CD8-positive, alpha-beta memory T cell (primary cell): ENCODE results near the gene TTC16. TPM values are rescaled to one million over a fixed set of nuclear protein-coding genes. Genes with fewer than 3 reads are reported as not detected.
A peak's percentile ranks its signal among the peaks of the same experiment; 100 is the strongest.

ENCODE experiments used
- CTCF ChIA-PET: fragments of 350-600 bp; sonication (Branson Sonifier 250); formaldehyde crosslinking; loops from one replicate; lab custom pipeline; 2021; ENCODE audit warnings: antibody characterized with exemption; lab: Charles Lee
- POLR2A ChIA-PET: fragments of 350-600 bp; sonication (Branson Sonifier 250); formaldehyde crosslinking; loops from one replicate; lab custom pipeline; 2021; ENCODE audit warnings: antibody characterized with exemption; lab: Charles Lee
- DNase-seq, 5 donors: peaks; one replicate each; pipeline versions ENCODE4 v3.0.0 to v3.0.0-alpha.2; 2020 to 2022; ENCODE audit warnings: mixed read lengths in 1 of 5
- H3K27ac ChIP-seq: one replicate; pipeline ENCODE4 v1.7.0; 2013; ENCODE audit warnings: low read depth, mild to moderate bottlenecking, low read length, moderate library complexity
- H3K27me3 ChIP-seq: 2 replicates; pipeline ENCODE4 v1.7.0; 2013; ENCODE audit warnings: low read length, mild to moderate bottlenecking; ENCODE audit not compliant: insufficient read depth, poor library complexity, severe bottlenecking
- H3K36me3 ChIP-seq: 2 replicates; pipeline ENCODE4 v1.7.0; 2013; ENCODE audit warnings: mild to moderate bottlenecking, low read length, moderate library complexity; ENCODE audit not compliant: insufficient read depth
- H3K4me1 ChIP-seq: 2 replicates; pipeline ENCODE4 v1.7.0; 2013; ENCODE audit warnings: mild to moderate bottlenecking, low read length, moderate library complexity; ENCODE audit not compliant: insufficient read depth
- H3K4me3 ChIP-seq: 2 replicates; pipeline ENCODE4 v1.7.0; 2013; ENCODE audit warnings: mild to moderate bottlenecking, low read length
- H3K9me3 ChIP-seq: 2 replicates; pipeline ENCODE4 v1.7.0; 2013; ENCODE audit warnings: mild to moderate bottlenecking, low read length
- H3K27ac Mint-ChIP-seq, 8 donors: one replicate each; pipeline ENCODE4 v1.8.0; 2020 to 2021; ENCODE audit warnings: mixed read lengths in 8 of 8, mild to moderate bottlenecking in 6 of 8, inconsistent platforms in 3 of 8, moderate library complexity in 3 of 8
- H3K27me3 Mint-ChIP-seq, 2 donors: one replicate each; pipeline ENCODE4 v1.8.0; 2020 to 2021; ENCODE audit warnings: mixed read lengths in 2 of 2, mild to moderate bottlenecking in 1 of 2, moderate library complexity in 1 of 2
- H3K36me3 Mint-ChIP-seq, 3 donors: one replicate each; pipeline ENCODE4 v1.8.0; 2020 to 2021; ENCODE audit warnings: mixed read lengths in 3 of 3, inconsistent platforms in 1 of 3, mild to moderate bottlenecking in 1 of 3
- H3K4me1 Mint-ChIP-seq, 3 donors: one replicate each; pipeline ENCODE4 v1.8.0; 2020 to 2021; ENCODE audit warnings: mixed read lengths in 3 of 3, inconsistent platforms in 1 of 3, mild to moderate bottlenecking in 1 of 3
- H3K4me3 Mint-ChIP-seq, 7 donors: one replicate each; pipeline ENCODE4 v1.8.0; 2020 to 2021; ENCODE audit warnings: mixed read lengths in 7 of 7, mild to moderate bottlenecking in 6 of 7, moderate library complexity in 4 of 7, inconsistent platforms in 2 of 7
- H3K9me3 Mint-ChIP-seq, 5 donors: one replicate each; pipeline ENCODE4 v1.8.0; 2020 to 2022; ENCODE audit warnings: mixed read lengths in 5 of 5, mild to moderate bottlenecking in 3 of 5, moderate library complexity in 2 of 5, inconsistent platforms in 1 of 5
- polyA plus RNA-seq: library from polyadenylated mRNA; unstranded; fragments of 300-500 nt; fragmentation: Illumina TruSeq; gene quantifications from one replicate; pipeline ENCODE4 v1.2.3, GENCODE V29; 2021
- total RNA-seq, 2 experiments: library from RNA; stranded (reverse); gene quantifications; one replicate each; pipeline ENCODE4 v1.2.3, GENCODE V29; 2021

Gene TTC16
- total and polyA plus RNA-seq, 3 experiments from 2014 or later: 1.6 to 7.1 (median 1.8) TPM

DNA sequence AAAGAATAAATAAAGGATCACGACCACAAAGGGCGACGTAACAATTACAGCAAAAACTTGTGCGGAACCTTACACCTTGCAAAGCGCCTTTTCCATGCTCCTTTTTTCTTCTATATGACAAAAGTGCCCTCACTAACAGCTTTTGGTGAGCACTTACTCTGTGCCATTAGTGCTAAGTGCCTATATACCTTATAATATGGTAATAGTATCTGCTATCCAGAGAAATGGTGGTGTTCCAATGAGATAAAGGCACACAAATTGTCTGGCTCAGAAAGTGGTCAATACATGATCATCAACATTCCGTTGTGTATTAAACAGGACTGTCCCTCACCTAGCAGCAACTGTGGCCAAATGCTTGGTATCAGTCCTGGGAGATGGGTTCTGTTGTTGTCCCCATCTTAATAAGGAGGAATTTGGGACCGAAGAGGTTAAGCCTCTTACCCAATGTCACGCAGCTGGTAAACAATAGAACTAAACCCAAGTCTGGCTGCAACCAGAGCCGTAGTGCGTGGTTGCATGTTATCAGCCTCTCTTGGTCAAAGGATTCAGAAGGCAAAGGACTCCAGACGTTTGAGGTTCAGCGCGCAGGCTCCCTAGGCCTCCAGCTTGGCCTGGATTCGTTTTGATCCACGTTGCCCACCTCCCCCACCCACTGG, 19.8 kb downstream of the TTC16 start:
- no peaks in the 10 kb centered on the region for H3K9me3 ChIP-seq
- H3K27ac Mint-ChIP-seq: peak overlapping the region; percentile 85 to 98 (median 96)
- no peak for DNase-seq
- H3K4me3 ChIP-seq: no peak overlapping the region
- peak overlapping the region; percentile 62 for H3K27ac ChIP-seq
- H3K9me3 Mint-ChIP-seq: no peaks in the 10 kb centered on the region
- ChIA-PET CTCF (interaction anchor here (1.0 to 6.1 kb wide), 41 partner anchors 10 to 339 kb away, joined by 3 to 68 read pairs (median 7); partner anchors contain the start of genes AK1, CDK9, CFAP157 and ENG), POLR2A (interaction anchor here (1.1 to 1.9 kb wide), 11 partner anchors 16 to 186 kb away, joined by 4 to 16 read pairs (median 5); partner anchors contain the start of genes CDK9, CFAP157, SH2D3C and TTC16)
- H3K36me3 ChIP-seq: no peaks in the 10 kb centered on the region
- H3K27me3 Mint-ChIP-seq: no peaks in the 10 kb centered on the region
- H3K36me3 Mint-ChIP-seq: peaks cover 0 to 47% (median 7%) of the 10 kb centered on the region in 3 donors
- peaks cover 22% of the 10 kb centered on the region for H3K4me1 ChIP-seq
- H3K27me3 ChIP-seq: no peaks in the 10 kb centered on the region
- H3K4me3 Mint-ChIP-seq: peak overlapping the region; percentile 80 to 98 (median 94)
- peaks cover 14 to 25% (median 23%) of the 10 kb centered on the region in 3 donors for H3K4me1 Mint-ChIP-seq

DNA sequence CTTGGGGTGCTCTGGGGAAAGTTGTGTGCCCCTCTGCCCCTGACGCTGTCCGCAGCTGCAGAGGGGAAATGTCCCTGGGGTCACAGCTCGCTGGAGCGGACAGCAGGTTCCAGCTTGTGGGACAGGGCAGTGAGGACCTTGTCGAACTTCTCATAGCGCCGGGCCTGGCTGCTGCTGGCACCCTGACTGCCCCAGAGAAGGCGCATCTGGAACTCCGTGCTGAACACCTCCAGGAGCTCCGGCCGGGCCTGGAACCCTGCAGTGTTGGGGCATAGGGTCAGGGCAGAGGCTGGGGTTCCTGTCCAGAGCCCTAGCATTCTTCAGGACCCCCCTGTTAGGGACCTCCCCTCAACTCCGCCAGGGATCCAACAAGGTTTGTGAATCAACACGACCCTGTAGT, 22.8 kb downstream of the TTC16 start:
- peaks cover 8% of the 10 kb centered on the region for H3K36me3 ChIP-seq
- H3K27ac ChIP-seq: no peak overlapping the region
- peaks cover 13 to 21% (median 19%) of the 10 kb centered on the region in 3 donors for H3K4me1 Mint-ChIP-seq
- peaks cover 18% of the 10 kb centered on the region for H3K4me1 ChIP-seq
- peak overlapping the region in 6 of 8 donors; percentile 50 to 92 (median 89) for H3K27ac Mint-ChIP-seq
- H3K9me3 Mint-ChIP-seq: no peaks in the 10 kb centered on the region
- H3K9me3 ChIP-seq: no peaks in the 10 kb centered on the region
- no peaks in the 10 kb centered on the region for H3K27me3 ChIP-seq
- ChIA-PET CTCF (interaction anchor here (0.8 to 6.1 kb wide), 3 partner anchors 24 to 184 kb away, joined by 3 to 68 read pairs (median 4); no protein-coding TSS in a partner anchor), POLR2A (interaction anchor here (1.6 kb wide), 1 partner anchor 37 kb away, joined by 3 read pairs; no protein-coding TSS in a partner anchor)
- no peak overlapping the region for H3K4me3 Mint-ChIP-seq
- no peak overlapping the region for H3K4me3 ChIP-seq
- H3K36me3 Mint-ChIP-seq: peaks cover 0 to 58% (median 11%) of the 10 kb centered on the region in 3 donors
- no peaks in the 10 kb centered on the region for H3K27me3 Mint-ChIP-seq
- no peak for DNase-seq

DNA sequence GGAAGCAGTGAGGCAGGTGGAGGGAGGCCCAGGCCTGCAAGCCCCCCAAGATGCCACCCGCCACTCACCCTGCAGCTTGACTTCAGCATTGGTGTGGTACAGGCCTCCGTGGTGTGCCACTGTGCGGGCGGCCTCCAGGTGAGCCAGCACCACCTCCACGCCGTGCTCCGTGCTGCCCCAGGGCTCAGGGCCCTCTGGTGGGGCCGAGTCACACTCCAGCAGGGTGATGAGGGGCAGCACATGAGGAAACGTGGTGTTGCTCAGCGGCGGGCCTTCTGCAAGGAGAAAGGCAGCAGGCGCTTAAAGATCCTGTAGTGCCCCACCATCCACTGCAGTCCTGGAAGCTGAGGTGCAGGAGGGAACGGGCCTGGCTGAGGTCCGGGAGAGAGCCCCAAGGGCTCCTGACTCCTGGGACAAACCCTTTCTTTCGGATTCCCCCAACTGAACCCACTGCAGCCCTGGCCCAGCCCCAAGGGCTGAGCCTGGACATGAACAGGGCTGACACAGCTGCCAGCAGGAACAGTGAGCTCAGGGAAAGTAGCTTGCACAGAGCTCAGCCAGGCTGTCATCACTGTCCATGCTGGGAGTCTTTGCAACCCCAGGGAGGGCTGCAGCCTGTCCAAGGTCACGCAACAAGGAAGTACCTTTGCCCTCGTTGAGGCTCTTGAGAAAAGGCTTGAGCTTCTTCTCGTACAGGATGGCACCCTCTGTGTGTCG, 23.9 kb downstream of the TTC16 start:
- Mint-ChIP-seq H3K4me1 (peaks cover 6 to 12% (median 10%) of the 10 kb centered on the region in 3 donors), H3K27me3 (no peaks in the 10 kb centered on the region), H3K36me3 (peaks cover 0 to 68% (median 11%) of the 10 kb centered on the region in 3 donors), H3K9me3 (no peaks in the 10 kb centered on the region), H3K27ac (peak overlapping the region in 1 of 8 donors; percentile 68), H3K4me3 (no peak overlapping the region)
- ChIA-PET POLR2A (no interaction called here), CTCF (interaction anchor here (0.9 to 1.4 kb wide), 2 partner anchors 29 to 131 kb away, joined by 3 read pairs; no protein-coding TSS in a partner anchor)
- H3K4me3 ChIP-seq: no peak overlapping the region
- no peaks in the 10 kb centered on the region for H3K9me3 ChIP-seq
- no peaks in the 10 kb centered on the region for H3K27me3 ChIP-seq
- H3K36me3 ChIP-seq: peaks cover 14% of the 10 kb centered on the region
- DNase-seq: no peak
- H3K27ac ChIP-seq: no peak overlapping the region
- peaks cover 7% of the 10 kb centered on the region for H3K4me1 ChIP-seq

DNA sequence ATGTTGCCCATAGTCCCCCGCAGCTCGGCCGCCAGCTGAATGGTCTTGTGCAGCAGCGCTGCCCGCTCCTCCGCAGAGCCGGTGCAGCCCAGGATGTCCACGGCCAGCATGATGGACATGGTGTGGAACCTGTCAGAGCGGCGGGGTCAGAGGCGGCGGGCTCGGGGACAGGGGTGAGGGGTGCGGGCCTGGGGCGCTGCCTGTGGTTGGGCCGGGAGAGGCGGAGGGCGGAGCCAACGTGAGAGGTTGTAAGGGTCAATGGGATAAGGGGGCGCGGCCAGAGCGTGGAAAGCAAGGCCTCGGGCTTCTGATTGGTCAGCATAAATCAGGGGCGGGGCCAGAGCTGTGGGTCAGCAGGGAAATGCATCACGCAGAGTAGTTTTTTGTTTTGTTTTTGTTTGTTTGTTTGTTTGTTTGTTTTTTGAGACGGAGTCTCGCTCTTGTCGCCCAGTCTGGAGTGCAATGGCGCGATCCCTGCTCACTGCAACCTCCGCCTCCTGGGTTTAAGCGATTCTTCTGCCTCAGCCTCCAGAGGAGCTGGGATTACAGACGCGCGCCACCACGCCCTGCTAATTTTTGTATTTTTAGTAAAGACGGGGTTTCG, 26.1 kb downstream of the TTC16 start:
- H3K4me1 Mint-ChIP-seq: peaks cover 3 to 7% (median 3%) of the 10 kb centered on the region in 3 donors
- H3K36me3 ChIP-seq: peaks cover 20% of the 10 kb centered on the region

DNA sequence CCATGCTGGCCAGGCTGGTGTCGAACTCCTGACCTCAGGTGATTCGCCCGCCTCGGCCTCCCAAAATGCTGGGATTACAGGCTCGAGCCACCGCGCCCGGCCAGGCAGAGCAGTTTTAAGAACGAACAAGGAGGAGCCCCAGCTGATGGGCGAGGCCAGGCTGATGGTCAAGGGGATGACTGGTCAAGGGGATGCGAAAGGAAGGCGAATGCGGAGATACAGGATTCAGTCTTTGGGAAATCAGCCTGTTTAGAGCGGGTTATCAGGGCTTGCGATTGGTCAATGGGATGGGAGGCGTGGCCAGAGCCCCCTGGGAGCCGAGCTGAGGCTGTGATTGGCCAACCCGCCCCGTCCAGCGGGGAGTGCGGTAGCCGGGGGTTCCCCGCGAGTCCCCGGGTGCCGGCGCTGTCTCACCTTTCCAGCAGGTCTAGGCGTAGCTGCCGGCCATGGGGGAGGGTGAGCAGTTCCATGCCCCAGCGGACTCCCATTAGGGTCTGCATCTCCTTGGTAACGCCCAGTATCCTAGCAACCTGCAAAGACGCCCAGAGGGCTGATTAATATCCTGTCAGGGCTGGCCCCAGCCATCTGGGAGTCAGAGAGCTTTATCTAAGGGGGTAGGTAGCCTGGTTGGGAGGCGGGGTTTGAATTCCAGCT, 26.7 kb downstream of the TTC16 start:
- Histone ChIP-seq H3K36me3 (peaks cover 20% of the 10 kb centered on the region), H3K27ac (no peak overlapping the region), H3K4me1 (peaks cover 6% of the 10 kb centered on the region), H3K4me3 (no peak overlapping the region), H3K9me3 (no peaks in the 10 kb centered on the region), H3K27me3 (no peaks in the 10 kb centered on the region)
- H3K4me3 Mint-ChIP-seq: no peak overlapping the region
- no peaks in the 10 kb centered on the region for H3K9me3 Mint-ChIP-seq
- H3K27ac Mint-ChIP-seq: peak overlapping the region in 1 of 8 donors; percentile 52
- ChIA-PET POLR2A (interaction anchor here (1.3 kb wide), 1 partner anchor 28 kb away, joined by 5 read pairs; no protein-coding TSS in a partner anchor), CTCF (interaction anchor here (1.6 to 4.9 kb wide), 3 partner anchors 8 to 127 kb away, joined by 7 to 21 read pairs (median 14); partner anchors contain the start of genes CDK9 and TOR2A)
- DNase-seq: no peak
- no peaks in the 10 kb centered on the region for H3K27me3 Mint-ChIP-seq
- H3K36me3 Mint-ChIP-seq: peaks cover 0 to 87% (median 12%) of the 10 kb centered on the region in 3 donors
- peaks cover 6 to 10% (median 8%) of the 10 kb centered on the region in 3 donors for H3K4me1 Mint-ChIP-seq

More for the DNA sequence above, 26.1 kb downstream of the TTC16 start:
- no peaks in the 10 kb centered on the region for H3K27me3 Mint-ChIP-seq
- Histone ChIP-seq H3K27ac (no peak overlapping the region), H3K4me3 (no peak overlapping the region), H3K4me1 (peaks cover 2% of the 10 kb centered on the region), H3K27me3 (no peaks in the 10 kb centered on the region), H3K9me3 (no peaks in the 10 kb centered on the region)
- no peak for DNase-seq
- H3K9me3 Mint-ChIP-seq: no peaks in the 10 kb centered on the region
- peak overlapping the region in 3 of 8 donors; percentile 75 to 93 (median 89) for H3K27ac Mint-ChIP-seq
- POLR2A ChIA-PET: interaction anchor here (0.7 to 1.3 kb wide), 2 partner anchors 29 to 44 kb away, joined by 5 to 7 read pairs; partner anchors contain the start of gene CDK9
- CTCF ChIA-PET: interaction anchor here (4.9 kb wide), 1 partner anchor 43 kb away, joined by 21 read pairs; the partner anchor contains the start of gene CDK9
- H3K36me3 Mint-ChIP-seq: peaks cover 0 to 84% (median 12%) of the 10 kb centered on the region in 3 donors
- H3K4me3 Mint-ChIP-seq: no peak overlapping the region

DNA sequence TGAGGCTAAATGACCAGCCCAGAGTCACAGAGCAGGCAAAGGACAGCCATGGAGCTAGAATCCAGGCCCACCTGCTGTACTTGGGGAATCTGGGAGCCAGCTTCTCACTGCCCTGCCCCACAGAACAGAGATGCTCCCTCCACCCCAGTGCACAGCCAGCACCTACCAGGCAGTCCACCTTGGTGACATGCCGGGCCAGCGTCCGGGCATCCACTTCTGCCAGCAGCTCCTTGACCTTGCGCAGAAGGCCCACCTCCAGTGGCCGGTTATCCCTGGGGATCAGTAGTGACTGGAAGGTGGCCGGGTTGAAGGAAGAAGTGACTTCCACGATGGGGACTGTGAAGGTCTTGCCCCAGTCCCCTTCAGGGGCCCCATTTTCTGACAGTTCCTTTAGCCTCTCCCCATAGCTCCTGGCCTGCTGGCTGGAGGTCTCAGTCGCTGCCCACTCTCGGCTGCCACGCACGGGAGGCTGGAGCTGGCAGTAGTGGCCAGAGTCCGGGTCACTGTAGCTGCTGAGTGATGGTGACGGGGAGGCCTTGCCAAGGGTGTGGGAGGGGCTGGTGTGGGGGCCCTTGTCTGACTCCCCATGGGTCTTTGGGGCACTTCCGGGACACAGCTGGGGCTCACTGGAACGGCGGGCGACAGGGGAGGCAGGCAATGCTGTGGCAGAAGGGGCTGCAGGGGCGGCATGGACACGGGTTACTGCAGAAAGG, 28.7 kb downstream of the TTC16 start:
- Mint-ChIP-seq H3K9me3 (no peaks in the 10 kb centered on the region), H3K4me3 (no peak overlapping the region), H3K27me3 (no peaks in the 10 kb centered on the region), H3K36me3 (peaks cover 0 to 88% (median 6%) of the 10 kb centered on the region in 3 donors), H3K4me1 (peaks cover 6 to 17% (median 12%) of the 10 kb centered on the region in 3 donors), H3K27ac (peak overlapping the region in 4 of 8 donors; percentile 39 to 95 (median 57))
- ChIA-PET CTCF (interaction anchor here (0.9 to 4.9 kb wide), 8 partner anchors 10 to 125 kb away, joined by 3 to 21 read pairs (median 6); partner anchors contain the start of genes CDK9 and TOR2A), POLR2A (interaction anchor here (0.6 to 1.7 kb wide), 5 partner anchors 23 to 186 kb away, joined by 3 to 7 read pairs (median 5); no protein-coding TSS in a partner anchor)
- Histone ChIP-seq H3K36me3 (peaks cover 39% of the 10 kb centered on the region), H3K27me3 (no peaks in the 10 kb centered on the region), H3K4me1 (peaks cover 11% of the 10 kb centered on the region), H3K9me3 (no peaks in the 10 kb centered on the region), H3K4me3 (no peak overlapping the region), H3K27ac (no peak overlapping the region)
- DNase-seq: no peak
